GM19397 (cell line): ENCODE results near the gene ATP11A.
"Not testable (repeated sequence)": the region's sequence is repeated elsewhere in the genome, so short reads cannot be mapped to it uniquely, and the experiment has no call there.

Experiments
- ATAC-seq: cut with Tn5 transposase; IDR thresholded peaks from one replicate; pipeline ENCODE4 v1.9.1; 2021; ENCODE audit warnings: mild to moderate bottlenecking, moderate library complexity; ENCODE audit not compliant: unreplicated experiment

The ATP11A gene

DNA sequence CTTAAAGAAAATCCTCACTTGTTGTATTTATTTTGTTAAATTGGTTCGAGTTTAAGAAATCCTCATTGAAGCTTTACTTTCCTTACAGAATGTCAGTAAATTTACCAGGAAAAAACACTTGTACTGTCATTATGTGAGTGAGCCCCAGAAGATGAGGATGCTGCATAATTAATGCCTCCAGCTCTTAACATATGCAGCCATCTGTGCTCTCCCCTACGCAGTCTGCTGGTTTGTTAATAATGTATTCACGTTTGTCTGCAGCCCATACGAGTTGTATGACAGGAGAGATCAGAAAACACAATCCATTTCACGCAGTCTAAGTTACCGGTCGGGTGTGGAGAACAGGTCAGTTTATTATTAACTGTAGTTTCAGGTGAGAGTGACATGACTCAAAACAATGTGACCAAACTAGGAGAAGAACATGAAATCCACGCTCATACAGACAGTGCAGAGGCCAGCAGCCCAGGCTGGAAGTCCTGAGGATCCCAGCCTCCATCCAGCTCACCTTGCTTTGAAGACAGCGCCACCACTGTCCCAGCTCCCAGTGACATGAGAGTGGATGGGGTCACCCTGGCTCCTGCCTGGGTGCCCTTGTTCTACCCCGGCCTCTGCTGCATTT, 19.8 kb upstream of the ATP11A start:
- no peak for ATAC-seq

DNA sequence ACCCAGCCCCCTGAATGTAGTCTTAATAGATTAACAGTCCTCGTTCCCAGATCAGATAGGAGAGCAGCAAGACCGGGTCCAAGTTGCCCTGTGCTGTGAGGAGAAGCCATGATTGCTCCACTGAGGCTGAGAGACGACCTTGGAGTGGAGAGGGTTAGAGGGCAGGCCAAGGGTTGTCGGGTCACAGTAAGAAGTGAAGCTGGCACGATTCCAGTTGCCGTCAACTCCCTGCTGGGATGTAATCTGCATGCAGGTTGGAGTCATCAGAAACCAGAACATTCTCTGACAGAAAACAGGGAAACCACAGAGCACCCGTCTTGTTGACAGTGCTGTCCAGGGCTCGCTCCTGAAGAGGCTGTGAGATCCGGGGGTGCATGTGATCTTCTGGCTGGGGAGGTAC, 19.0 kb upstream of the ATP11A start:
- ATAC-seq: no peak

DNA sequence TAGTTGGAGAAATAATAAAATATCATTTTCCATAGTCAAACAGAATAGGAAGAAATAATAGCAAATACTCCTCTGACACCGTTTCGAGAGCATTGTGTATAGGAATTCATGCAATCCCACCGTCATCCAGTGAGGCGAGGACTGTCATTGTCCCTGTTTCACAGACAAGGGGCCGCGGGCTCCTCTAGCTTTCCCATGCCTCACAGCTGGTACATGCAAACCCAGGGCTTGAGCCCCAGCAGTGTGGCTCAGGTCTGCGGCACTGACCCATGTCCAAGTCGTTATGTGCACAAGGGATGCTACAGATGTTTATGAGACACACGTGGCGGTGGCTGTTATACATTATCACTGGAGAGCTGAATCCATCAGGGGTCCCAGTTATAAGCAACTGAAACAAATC, 18.5 kb upstream of the ATP11A start:
- ATAC-seq: no peak

DNA sequence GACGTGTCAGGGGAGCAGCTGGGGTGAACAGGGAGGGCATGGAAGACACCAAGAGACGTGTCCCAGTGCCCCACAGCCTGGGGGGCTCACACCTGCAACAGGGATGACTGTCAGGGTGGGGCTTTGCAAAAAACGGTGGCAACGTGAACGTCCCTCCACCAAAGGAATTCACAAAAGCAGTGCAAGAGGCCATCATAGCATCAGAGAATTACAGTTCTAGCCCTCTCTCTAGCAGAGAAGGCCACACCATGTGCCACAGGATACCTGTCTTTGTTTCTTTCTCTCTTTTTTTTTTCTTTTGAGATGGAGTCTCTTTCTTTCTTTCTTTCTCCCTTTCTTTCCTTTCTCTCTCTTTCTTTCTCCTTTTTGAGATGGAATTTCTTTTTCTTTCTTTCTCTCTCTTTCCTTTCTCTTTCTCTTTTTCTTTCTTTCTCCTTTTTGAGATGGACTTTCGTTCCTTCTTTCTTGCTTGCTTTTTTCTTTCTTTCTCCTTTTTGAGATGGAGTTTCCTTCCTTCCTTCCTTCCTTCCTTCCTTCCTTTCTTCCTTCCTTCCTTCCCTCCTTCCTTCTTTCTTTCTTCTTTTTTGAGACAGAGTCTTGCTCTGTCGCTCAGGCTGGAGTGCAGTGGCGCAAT, 17.1 kb upstream of the ATP11A start:
- ATAC-seq: no peak

DNA sequence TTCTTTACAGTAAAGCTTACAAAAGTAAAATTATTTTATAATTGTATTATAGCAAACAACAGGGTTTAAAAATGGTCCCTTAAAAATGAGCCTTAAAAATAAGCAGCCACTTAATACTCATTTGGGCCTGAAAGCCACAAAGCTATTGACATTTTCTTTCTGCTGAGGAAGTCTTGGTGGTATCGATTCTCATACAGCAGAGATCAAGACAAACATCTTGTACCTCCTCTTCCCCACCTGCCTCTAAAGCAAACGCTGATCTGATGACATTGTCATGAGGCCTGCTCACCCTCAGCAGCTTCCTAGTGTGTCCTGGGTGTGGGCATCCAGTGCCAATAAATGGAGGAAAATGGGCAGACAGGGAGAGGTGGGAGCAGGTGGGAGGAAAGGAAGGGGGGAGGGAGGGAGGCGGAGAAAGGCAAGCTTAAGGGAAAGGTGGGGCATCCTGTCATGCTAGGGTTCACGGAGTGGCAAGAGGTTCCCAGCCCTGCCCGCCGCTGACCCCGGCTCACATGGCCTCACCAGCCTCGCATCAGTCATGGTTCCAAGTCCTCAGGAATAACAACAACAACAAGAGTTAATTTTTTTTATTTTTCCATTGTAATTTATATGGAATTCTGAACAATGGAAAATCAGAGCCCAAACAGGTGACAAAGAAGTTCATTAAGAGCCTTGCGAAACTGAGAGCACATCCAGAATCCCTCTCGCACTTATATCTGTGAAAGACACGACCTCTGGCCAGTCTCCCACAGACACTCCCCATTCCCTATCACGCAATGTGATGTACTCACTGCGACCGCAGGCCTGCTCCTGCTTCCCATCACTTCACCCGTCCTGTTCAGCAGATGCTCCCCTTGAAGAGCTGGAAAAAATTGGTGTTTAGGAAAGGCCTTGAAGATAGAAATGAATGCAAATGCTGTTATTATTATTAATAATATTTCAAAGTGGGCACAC, 15.1 kb upstream of the ATP11A start:
- no peak for ATAC-seq

DNA sequence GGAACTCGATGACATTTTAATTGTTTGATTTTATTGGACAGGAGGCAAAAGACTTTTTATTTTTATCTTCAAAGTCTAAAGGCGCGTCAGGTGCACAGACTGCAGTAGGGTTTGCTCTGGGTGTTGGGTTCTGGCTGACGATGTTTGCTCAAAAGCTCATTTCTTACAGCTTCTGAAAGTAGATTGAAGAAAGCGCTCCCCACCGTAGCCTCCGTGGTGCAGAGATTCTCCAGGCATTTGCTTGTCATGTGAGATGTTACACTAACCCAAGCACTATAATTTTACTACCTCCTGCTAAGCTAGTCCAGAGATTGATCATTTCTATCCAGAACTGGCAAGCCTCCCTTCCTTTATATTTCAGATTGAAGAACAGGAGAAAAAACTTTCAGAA, 14.5 kb upstream of the ATP11A start:
- no peak for ATAC-seq

DNA sequence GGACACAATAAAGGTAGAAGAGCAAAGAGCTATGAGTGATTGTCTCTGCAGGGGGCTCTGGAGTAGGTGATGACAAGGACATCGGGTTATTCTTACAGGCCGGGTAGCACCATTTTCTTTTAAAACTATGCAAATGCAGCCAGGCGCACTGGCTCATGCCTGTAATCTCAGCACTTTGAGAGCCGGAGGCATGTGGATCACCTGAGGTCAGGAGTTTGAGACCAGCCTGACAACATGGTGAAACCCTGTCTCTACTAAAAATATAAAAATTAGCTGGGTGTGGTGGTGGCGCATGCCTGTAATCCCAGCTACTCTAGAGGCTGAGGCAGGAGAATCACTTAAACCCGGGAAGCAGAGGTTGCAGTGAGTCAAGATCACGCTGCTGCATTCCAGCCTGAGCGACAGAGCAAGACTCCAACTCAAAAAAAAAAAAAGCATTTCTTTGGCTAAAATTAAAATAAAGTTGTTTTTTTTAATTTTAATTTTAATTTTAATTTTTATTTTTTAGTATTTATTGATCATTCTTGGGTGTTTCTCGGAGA, 12.3 kb upstream of the ATP11A start:
- not testable (repeated sequence) for ATAC-seq

DNA sequence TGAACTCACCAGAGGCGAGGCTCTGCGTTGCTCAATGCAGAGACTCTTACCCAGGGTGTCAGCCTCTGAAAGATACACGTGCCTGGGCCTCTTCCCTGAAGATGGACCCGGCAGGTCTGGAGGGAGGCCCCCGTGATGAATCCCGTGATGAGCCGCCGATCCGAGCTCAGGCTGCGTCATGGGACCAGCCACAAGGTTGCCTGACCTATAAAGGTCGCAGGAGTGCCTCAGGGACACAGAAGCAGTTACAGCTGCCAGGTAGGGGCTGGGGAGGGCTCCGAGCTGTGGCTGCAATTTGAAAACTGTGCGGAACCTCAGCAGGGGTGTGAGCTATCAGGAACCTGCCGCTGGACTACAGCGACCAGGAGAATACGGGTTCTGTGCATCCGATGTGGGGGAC, 10.5 kb upstream of the ATP11A start:
- no peak for ATAC-seq

DNA sequence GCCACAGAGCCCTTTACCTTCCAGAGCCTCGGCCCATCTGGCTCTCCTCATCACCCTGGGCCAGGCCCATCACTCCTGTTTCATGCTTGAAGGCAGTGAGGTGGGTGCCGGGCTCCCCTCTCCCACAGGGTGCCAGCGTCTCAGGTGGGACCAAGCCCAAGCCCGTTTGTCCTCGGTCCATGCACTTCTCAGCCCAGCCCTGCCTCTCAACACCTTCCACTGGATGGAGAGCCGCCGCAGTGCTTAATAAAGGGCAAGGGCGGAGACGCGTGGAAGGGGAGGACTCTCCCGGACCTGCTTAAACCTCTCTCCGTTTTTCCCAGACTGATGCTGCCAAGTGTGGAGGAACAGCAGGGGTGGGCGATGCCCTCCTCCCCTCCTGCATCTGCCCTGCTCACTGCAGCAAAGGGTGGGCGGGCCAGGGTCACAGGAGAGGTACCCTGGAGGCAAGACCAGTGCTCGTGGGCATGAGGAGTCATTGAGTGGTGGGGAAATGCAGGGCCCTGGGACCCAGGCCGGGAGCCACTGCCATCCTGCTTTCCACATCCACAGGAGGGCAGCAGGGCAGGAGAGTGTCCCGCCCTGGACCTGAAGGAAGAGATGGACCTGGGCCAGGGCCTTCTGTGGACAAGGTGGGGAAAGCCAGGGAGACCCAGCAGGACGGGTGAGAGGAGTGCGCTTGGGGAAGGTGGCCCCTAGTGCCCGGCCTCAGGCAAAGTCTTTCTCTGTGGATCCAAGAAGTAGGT, 9.7 kb upstream of the ATP11A start:
- ATAC-seq: no peak

DNA sequence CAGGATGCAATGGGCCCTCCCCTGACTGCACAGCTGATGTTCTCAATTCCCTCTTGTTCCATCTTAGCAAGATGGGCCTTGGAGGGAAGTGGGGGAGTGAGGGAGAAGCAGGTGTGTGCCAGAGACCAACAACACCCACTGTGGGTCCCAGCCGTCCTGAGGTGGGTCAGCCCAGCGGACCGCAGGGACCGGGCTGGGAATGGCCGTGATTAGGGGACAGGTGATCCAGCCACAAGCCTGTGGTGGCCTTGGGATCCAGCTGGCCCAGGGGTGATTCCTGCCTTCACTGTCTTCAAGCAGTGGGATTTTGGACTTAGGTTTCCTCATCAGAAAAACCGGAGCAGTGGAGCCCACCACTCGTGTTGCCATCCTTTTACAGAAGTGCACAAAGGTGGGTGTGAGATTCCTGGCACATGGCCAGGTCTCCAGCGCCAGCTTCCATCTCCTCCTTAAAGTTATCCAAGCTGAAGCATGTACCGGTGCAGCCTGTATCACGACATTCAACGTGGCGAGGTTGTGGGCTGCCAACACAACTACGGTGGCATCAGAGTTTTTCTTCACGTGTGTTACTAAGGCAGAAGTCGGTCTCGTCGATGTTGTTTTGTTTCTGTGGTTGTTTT, 9.0 kb upstream of the ATP11A start:
- no peak for ATAC-seq

DNA sequence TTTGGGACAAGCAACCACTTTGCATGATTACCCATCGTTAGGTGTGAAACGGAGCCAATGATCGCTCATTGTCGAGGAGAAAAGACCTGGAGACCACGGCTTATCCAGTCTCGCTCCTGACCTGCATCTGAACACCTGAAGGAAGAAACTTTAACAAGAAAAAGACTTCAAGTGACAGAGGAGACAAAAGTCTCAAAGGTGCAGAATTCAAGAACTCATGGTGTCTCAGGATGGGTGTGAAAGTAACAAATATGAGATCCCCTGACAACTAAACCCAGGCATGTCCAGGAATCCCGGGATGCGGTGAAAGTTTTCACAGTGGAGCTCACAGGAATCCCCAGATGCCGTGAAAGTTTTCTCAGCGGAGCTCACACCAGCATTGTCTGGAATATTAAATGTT, 6.3 kb upstream of the ATP11A start:
- no peak for ATAC-seq

DNA sequence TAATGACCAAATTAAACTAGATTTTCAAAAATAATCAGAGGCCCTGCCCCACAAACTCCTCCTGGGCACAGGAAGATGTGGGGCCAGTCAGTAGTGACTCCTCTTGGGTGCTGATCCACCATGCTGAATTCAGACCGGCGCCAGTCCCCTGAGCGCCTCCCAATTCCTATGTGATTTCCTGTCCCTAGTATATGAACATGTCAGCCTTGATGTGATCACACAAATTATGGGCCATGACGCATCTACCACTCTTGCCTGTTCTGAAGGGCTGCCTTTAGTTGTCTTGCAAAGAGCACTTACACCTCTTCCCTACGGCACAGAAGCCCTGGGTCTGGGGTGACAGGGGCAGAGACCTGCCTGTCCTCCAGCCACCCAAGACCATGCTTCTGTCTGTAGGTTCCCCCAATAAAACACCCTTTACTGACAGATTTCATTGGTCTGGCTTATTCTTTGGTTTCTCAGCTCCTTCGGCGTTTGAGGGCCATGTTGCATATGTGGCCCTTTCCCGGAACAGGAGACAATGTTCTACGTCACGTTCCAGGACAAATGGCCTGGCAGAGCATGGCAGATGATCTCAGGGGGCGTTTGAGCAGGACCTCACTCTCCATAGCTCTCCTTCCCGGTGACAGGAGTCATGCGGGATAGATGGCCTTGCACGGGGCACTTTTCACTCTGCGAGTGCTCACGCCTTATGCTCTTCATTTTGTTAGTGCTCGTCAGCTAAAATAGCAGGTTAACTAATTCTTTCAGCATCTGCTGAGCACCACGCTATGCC, 5.6 kb upstream of the ATP11A start:
- ATAC-seq: no peak

DNA sequence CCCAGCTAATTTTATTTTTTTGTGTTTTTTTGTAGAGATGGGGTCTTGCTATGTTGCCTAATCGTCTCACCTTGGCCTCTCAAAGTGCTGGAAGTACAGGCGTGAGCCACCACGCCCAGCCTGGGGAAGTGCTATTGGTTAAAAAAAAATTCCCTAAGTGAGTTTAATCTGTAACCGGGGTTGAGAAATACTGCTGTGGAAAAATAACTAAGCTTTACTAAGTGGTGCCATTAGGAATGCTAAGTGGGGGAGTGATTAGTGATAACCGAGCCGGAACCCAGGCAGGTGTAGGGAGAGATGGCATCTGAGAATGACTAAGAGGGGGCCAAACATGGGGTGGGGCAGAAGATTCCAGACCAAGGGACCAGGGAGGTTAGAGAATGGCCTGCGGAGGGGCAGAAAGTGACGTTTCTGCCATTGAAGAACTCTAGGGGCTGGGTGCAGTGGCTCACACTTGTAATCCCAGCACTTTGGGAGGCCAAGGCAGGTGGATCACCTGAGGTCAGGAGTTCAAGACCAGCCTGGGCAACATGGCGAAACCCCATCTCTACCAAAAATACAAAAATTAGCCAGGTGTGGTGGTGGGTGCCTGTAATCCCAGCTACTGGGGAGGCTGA, 4.5 kb upstream of the ATP11A start:
- not testable (repeated sequence) for ATAC-seq

DNA sequence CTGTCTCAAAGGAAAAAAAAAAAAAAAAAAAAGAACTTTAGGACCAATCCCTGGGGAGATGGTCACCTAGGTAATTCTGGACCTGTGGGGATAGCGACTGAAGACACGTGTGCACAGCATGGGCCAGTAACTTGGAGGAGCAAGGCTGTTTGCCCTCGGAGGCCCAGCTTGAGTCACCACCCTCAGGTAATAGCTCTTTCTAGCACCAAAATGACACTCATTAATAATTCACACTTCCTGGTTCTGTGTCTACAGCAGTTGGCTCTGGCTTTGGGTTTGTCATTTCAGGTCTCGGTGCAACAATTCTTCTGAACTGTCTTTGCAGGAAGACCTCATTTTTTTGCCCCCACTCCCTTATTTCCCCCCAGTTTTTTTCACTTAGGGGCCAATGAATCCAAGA, 3.9 kb upstream of the ATP11A start:
- ATAC-seq: no peak

DNA sequence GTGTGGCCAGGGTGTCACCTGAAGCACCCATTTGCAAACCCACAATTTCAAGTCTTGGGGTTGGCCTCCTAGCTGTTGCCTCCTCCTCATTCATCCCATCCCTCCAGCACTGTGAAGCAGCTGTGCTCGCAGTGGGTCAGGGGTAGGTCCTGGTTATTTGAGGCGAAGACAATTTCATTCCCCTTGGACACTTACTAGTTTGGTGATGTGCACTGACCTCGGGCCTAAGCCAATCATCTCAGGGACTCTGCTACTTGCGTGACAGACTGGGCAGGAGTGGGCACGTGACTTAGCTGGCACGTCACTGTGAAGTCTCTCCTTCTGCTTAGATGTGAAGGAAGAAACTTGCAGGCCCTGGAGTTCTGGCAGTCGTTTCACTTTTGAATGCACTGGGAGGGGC, 3.5 kb upstream of the ATP11A start:
- no peak for ATAC-seq

DNA sequence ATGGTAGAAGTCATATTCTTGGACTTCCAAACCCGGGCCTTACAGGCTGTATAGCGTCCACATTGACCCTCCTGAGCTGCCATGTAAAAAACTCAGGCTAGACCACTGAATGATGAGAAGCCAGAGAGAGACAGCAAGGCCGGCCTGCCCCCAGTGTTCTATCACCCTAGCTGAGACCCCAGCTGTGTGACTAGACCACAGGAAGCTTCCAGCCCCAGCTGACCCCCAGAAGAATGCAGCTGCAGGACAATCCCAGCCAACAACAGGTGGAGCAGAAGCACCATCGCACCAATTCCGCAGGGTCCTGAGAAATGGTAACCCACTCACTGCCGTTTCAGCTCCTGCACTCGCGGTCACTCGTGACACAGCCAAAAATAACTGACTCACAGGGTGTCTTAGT, 2.9 kb upstream of the ATP11A start:
- ATAC-seq: no peak

DNA sequence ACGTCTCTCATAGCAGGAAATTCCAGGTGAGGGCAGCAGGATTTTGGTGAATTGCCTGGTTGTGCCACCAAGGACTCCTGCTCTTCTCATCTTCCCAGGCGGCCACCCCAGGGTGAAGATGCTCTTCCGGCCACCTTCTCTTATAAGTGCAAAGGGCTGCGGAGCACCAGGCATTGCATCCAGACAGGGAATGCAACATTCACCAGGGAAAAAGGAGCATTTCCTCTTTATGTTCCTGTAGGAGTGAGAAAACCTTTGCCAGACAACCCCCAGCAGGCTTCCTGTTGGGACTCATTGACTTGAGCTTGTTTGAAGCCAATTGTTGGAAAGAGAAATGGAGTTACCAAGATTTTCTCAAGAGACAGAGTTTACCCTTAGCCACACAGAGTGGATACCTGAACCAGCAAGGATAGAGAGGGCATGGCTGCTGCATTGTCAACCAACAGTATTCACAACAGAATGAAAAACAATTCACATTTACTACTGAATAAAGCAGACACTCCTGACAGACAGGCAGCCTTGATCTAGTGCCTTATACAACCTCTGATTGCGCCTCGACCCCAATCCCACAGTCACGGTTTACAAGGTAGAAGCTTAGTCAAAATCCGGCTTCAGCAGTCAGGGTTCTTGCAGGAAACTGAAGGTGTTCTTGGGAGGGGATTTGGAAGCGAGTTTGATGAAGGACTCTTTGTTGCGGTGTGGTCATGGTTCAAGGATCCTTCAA, 1.8 kb upstream of the ATP11A start:
- ATAC-seq: no peak

DNA sequence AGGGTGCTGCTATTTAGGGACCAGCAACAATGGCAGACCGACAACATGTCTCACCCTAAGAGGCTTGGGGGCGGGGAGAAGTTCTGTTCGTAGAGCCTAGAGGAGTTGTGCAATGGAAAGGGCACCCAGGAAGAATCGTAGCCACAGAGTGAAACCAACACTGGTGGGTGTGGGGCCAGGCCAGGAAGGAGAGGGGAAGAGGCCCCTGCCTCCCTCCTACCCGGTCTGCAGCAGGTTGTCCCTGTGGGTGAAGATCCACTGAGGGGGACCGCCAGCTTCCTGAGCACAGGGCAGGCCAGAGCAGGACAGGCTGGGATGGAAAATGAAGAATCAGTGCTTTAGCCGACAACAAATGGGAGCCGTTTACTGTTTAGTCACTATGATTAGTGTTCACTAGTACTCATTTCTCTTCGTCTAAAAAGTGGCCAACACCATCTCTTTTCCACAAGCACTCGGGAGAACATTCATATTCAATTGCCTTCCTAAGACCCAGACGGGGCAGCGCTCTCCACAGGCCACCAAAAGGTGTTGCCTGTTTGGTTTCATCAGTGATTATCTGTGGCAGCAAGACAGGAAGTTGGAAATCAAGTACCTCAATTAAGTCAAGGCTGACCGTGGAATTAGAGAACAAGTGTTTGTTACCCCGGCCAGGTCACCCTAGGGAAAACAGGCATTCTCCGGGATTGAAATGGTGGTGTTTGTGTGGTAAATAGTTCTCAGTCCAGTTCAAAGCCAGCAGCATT, 1.1 kb upstream of the ATP11A start:
- ATAC-seq: no peak
